Thymus (tissue), 11 donors: ENCODE results near the gene PERM1. TPM values are rescaled to one million over a fixed set of nuclear protein-coding genes. Genes with fewer than 3 reads are reported as not detected.
"Not testable (repeated sequence)": the region's sequence is repeated elsewhere in the genome, so short reads cannot be mapped to it uniquely, and the experiment has no call there.

Experiments
- DNase-seq, 9 donors: peaks; one replicate each; pipeline ENCODE4 v3.0.0-alpha.2; 2013; ENCODE audit warnings: low spot score in 9 of 9, low read depth in 6 of 9, missing footprints in 1 of 9
- H3K27ac ChIP-seq, 2 donors: one replicate each; pipeline ENCODE4 v1.5.1; 2013; ENCODE audit warnings: control low read depth in 1 of 2, low read depth in 1 of 2, low read length in 1 of 2, mild to moderate bottlenecking in 1 of 2, moderate library complexity in 1 of 2
- H3K27me3 ChIP-seq, 2 donors: one replicate each; pipeline ENCODE4 v1.5.1; 2013; ENCODE audit warnings: low read length in 1 of 2; ENCODE audit not compliant: control insufficient read depth in 2 of 2, insufficient read depth in 1 of 2
- H3K36me3 ChIP-seq, 2 donors: one replicate each; pipeline ENCODE4 v1.5.1; 2013; ENCODE audit warnings: low read length in 1 of 2, mild to moderate bottlenecking in 1 of 2, moderate library complexity in 1 of 2; ENCODE audit not compliant: control insufficient read depth in 2 of 2, insufficient read depth in 2 of 2
- H3K4me1 ChIP-seq, 2 donors: one replicate each; pipeline ENCODE4 v1.5.1; 2013; ENCODE audit warnings: low read length in 2 of 2; ENCODE audit not compliant: control insufficient read depth in 2 of 2, insufficient read depth in 2 of 2
- H3K4me3 ChIP-seq, 2 donors: one replicate each; pipeline ENCODE4 v1.5.1; 2013; ENCODE audit warnings: low read length in 2 of 2, control low read depth in 1 of 2, mild to moderate bottlenecking in 1 of 2
- H3K9me3 ChIP-seq, 2 donors: one replicate each; pipeline ENCODE4 v1.5.1; 2013; ENCODE audit warnings: low read length in 1 of 2, mild to moderate bottlenecking in 1 of 2; ENCODE audit not compliant: control insufficient read depth in 2 of 2, insufficient read depth in 1 of 2
- WGBS: extraction: QIAGEN DNeasy Blood & Tissue Kit; methylation state at CpG from one replicate; pipeline ENCODE4 v1.1.7; 2013; 5-methylcytosine and 5-hydroxymethylcytosine counted together
- polyA plus RNA-seq: library from polyadenylated mRNA; stranded (reverse); fragments of 200-250 nt; gene quantifications from one replicate; pipeline ENCODE4 v1.2.3, GENCODE V29; 2013
- total RNA-seq: library from RNA; stranded (reverse); fragments of 120-200 nt; gene quantifications from one replicate; pipeline ENCODE4 v1.2.4, GENCODE V29; 2013
- donor health status: healthy.

PERM1 gene
- total and polyA plus RNA-seq, 2 donors = 0.05 to 0.59 TPM

- Histone ChIP-seq H3K4me1 (peaks cover 21 to 42% of the 10 kb centered on the region in 2 donors), H3K9me3 (peaks cover 0 to 20% of the 10 kb centered on the region in 2 donors), H3K27me3 (peaks cover 26% of the 10 kb centered on the region in 2 donors)
- DNase-seq, H3K27ac ChIP-seq, H3K36me3 ChIP-seq, H3K4me3 ChIP-seq: not testable (repeated sequence)
- WGBS = 80% methylated on average over 17 of the region's 17 CpGs
Measured at GRCh38 chr1:1017397-1018320, 35.8 kb upstream of the PERM1 start.

- Histone ChIP-seq H3K9me3 (peaks cover 0 to 16% of the 10 kb centered on the region in 2 donors), H3K4me1 (peaks cover 14 to 34% of the 10 kb centered on the region in 2 donors), H3K27ac (peak overlapping the region; percentile 61 to 98), H3K36me3 (no peaks in the 10 kb centered on the region), H3K4me3 (peak overlapping the region in 1 of 2 donors; percentile 85), H3K27me3 (peaks cover under 1 to 1% of the 10 kb centered on the region in 2 donors)
- peak in 1 of 9 donors; percentile 42 for DNase-seq
- 74% methylated on average over 20 of the region's 20 CpGs for WGBS
Measured at GRCh38 chr1:1014799-1015681, 33.1 kb upstream of the PERM1 start.

GRCh38 chr1:1013922-1014648 is 32.2 kb upstream of the PERM1 start:
- Histone ChIP-seq H3K36me3 (no peaks in the 10 kb centered on the region), H3K27ac (peak overlapping the region; percentile 89 to 98), H3K27me3 (no peaks in the 10 kb centered on the region), H3K4me3 (peak overlapping the region; percentile 63 to 85), H3K9me3 (peaks cover 0 to 15% of the 10 kb centered on the region in 2 donors), H3K4me1 (peaks cover 14 to 32% of the 10 kb centered on the region in 2 donors)
- 84% methylated on average over 41 of the region's 41 CpGs for WGBS
- DNase-seq = peak in 2 of 9 donors; percentile 64 to 81

DNA sequence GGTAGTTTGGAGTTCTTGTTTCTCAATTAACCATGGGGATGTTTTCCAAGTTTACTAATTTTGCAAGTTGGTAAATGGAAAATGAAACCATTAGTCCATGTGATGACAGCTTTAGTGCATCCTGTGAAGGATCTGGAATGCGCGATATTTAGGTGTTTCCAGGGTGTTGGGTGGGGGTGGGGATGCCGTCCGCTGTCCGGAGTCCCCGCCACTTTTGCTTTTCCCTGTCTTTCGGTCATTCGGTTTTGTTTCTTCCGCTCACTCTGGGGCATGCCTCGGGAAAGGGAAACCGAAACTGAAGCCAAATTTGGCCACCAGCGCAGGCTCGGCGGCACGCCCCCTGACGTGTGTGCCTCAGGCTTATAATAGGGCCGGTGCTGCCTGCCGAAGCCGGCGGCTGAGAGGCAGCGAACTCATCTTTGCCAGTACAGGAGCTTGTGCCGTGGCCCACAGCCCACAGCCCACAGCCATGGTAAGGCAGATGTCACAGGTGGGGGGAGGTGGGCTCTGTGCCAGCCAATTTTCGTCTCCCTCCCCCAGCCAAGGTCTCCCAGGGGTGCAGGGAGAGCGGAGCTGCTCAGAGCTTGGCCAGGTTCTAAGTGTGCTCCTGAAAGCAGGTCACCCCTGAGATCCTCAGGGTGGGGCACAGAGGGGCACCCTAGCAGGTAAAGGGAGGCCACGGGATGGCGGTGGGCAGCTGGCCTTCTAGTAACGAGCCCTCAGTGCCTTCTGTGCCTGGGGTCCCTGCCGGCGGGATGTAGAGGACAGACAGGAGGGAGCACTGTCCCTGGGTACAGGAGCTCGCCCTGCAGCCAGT is 31.4 kb upstream of the PERM1 start, which contains the start of gene ISG15:
TSS of gene ISG15 (plus strand) at position 393 of the 817 bp plus-strand sequence. CDS start at position 470, 77 bp downstream.
- Histone ChIP-seq H3K27me3 (no peaks in the 10 kb centered on the region), H3K36me3 (no peaks in the 10 kb centered on the region), H3K9me3 (peaks cover 0 to 12% of the 10 kb centered on the region in 2 donors), H3K4me3 (peak within 1 kb of the TSS; percentile 63 to 85), H3K4me1 (peaks cover 12 to 29% of the 10 kb centered on the region in 2 donors), H3K27ac (peak within 1 kb of the TSS; percentile 91 to 98)
- WGBS = 10% methylated on average over 30 of the region's 30 CpGs
- DNase-seq = peak; percentile 71 to 94 (median 81)

GRCh38 chr1:1012736-1013104 is 30.8 kb upstream of the PERM1 start:
- H3K9me3 ChIP-seq = peaks cover 0 to 12% of the 10 kb centered on the region in 2 donors
- peak overlapping the region; percentile 91 to 98 for H3K27ac ChIP-seq
- peaks cover 12 to 29% of the 10 kb centered on the region in 2 donors for H3K4me1 ChIP-seq
- not testable (repeated sequence) for DNase-seq, H3K27me3 ChIP-seq, H3K36me3 ChIP-seq
- 76% methylated on average over 13 of the region's 13 CpGs for WGBS
- H3K4me3 ChIP-seq = peak overlapping the region; percentile 63 to 85

DNA sequence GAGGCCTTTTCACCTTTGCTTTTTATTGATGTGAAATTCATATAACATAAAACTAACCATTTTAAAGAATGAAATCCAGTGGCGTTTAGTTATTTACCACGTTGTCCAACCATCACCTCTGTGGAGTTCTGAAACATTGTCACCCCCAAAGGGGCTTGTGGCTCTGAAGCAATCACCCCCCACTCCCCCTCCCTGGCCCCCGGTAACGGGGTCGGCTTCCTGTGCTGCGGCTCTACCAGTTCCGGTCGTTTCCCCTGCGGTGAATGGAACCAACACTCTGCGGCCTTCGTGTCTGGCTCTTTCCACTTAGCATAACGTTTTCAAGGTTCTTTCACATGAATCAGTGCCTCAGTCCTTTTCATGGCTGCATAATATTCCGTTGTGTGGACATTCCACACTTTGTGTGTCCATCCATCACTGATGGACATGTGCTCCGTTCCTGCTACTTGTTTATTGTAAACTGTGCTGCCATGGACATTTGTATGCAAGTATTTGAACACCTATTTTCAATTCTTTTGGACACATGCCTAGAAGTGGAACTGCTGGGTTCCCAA is 29.6 kb upstream of the PERM1 start:
- Histone ChIP-seq H3K9me3 (peaks cover 0 to 12% of the 10 kb centered on the region in 2 donors), H3K4me1 (peaks cover 12 to 29% of the 10 kb centered on the region in 2 donors), H3K27ac (no peak overlapping the region), H3K4me3 (no peak overlapping the region), H3K36me3 (no peaks in the 10 kb centered on the region), H3K27me3 (peaks cover 2 to 6% of the 10 kb centered on the region in 2 donors)
- no peak for DNase-seq
- 73% methylated on average over 14 of the region's 14 CpGs for WGBS

DNA sequence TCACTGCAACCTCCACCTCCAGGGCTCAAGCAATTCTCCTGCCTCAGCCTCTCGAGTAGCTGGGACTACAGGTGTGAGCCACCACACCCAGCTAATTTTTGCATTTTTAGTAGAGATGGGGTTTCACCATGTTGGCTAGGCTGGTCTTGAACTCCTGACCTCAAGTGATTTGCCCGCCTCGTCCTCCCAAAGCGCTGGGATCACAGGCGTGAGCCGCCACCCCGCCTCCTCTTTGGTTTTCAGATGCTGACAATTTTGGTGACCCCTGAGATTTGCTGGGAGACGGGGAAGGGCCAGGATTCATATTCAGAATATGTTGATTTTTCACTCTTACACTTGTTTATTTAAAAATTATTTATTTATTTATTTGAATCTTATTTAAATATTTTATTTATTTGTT is 28.2 kb upstream of the PERM1 start:
- H3K27ac ChIP-seq, DNase-seq: not testable (repeated sequence)
- 97% methylated on average over 8 of the region's 8 CpGs for WGBS

More for the DNA sequence above, 28.2 kb upstream of the PERM1 start:
- H3K9me3 ChIP-seq, H3K36me3 ChIP-seq, H3K4me3 ChIP-seq: not testable (repeated sequence)
- Histone ChIP-seq H3K4me1 (peaks cover 16 to 33% of the 10 kb centered on the region in 2 donors), H3K27me3 (peaks cover 6 to 19% of the 10 kb centered on the region in 2 donors)
